Measurements from ENCODE around the gene PLCB1.
"Not testable (repeated sequence)": the region's sequence is repeated elsewhere in the genome, so short reads cannot be mapped to it uniquely, and the experiment has no call there.

- TF ChIP-seq, protein P1, sequence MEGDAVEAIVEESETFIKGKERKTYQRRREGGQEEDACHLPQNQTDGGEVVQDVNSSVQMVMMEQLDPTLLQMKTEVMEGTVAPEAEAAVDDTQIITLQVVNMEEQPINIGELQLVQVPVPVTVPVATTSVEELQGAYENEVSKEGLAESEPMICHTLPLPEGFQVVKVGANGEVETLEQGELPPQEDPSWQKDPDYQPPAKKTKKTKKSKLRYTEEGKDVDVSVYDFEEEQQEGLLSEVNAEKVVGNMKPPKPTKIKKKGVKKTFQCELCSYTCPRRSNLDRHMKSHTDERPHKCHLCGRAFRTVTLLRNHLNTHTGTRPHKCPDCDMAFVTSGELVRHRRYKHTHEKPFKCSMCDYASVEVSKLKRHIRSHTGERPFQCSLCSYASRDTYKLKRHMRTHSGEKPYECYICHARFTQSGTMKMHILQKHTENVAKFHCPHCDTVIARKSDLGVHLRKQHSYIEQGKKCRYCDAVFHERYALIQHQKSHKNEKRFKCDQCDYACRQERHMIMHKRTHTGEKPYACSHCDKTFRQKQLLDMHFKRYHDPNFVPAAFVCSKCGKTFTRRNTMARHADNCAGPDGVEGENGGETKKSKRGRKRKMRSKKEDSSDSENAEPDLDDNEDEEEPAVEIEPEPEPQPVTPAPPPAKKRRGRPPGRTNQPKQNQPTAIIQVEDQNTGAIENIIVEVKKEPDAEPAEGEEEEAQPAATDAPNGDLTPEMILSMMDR (conservative IDR thresholded peaks at IDR 0.05; ENCODE audit: low read depth, low read length), result not testable (repeated sequence)
- not testable (repeated sequence) for TF ChIP-seq EZH2 (IDR thresholded peaks at IDR 0.05; ENCODE audit: low read length, unreplicated experiment)
Measured at GRCh38 chr20:8851919-8852318, 719.9 kb downstream of the PLCB1 start.

All from PC-3 (cell line).